ENCODE results near the gene NUP188.
"Not testable (repeated sequence)": the region's sequence is repeated elsewhere in the genome, so short reads cannot be mapped to it uniquely, and the experiment has no call there.

The NUP188 gene

GRCh38 chr9:128946571-128947276, 775 bp upstream of the NUP188 start:
- no peak for DNase-seq

GRCh38 chr9:128947277-128947526, 297 bp upstream of the NUP188 start:
- DNase-seq, result no peak

- not testable (repeated sequence) for DNase-seq
These were observed 13.9 kb downstream of the NUP188 start for GRCh38 chr9:128961403-128961802.

- DNase-seq, result no peak
These were observed 22.0 kb downstream of the NUP188 start for GRCh38 chr9:128969491-128969890.

DNA sequence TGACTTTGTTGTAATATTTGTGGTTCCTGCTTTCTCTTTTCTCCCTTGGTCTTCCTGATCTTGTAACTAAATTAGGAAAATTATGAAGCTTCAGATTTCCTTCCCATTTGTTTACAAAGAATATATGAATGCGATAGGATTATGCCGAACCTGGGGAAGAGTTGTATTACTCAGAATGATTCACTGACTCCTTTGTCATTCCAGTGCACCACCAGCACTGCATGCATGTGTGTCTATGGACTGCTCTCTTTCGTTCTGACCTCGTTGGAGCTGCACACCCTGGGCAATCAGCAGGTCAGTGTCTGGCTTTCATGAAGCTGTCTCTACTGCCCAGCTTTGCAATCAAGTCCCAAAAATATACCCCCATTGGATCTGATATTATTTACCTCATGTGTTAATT, 25.5 kb downstream of the NUP188 start:
- no peak for DNase-seq

- no peak for DNase-seq
These were observed 31.6 kb downstream of the NUP188 start for GRCh38 chr9:128979111-128979510.

- no peak for DNase-seq
These were observed 36.0 kb downstream of the NUP188 start for GRCh38 chr9:128983536-128983935.

DNA sequence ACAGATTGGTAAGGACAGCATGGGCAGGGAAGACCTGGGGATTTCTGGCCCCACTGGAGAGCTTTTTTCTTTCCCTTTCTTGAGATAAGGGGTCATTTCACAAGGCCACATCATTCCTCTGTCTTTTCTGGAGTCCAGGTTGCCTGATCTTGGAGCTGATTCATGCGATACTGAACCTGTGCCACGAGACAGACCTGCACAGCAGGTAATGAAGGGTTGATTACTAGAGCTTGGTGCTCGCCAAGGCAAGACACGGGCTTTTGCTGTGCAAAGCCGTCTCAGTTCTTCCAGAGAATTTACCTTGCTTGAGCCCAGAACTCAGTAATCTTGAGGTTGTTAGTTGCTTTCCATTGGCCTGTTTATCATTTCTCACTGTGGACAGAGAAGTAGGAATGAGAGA, 39.2 kb downstream of the NUP188 start:
- no peak for DNase-seq

- DNase-seq, result no peak
These were observed 40.3 kb downstream of the NUP188 start for GRCh38 chr9:128987805-128988204.

DNA sequence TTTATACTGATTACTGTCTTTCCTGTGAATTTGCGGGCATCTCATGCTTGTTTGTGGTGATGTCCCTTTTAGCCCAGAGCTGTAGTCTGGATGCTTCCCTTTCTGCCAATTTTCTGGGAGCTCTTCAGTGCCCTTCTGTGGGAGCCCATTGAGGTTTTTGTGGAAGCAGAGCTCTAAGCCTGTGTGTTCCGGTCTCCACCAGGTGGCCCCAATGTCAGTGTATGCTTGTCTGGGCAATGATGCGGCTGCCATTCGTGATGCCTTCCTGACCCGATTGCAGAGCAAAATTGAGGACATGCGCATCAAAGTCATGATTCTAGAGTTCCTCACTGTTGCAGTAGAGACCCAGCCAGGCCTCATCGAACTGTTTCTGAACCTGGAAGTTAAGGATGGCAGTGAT, 45.5 kb downstream of the NUP188 start:
- no peak for DNase-seq

- DNase-seq, result no peak
These were observed 48.3 kb downstream of the NUP188 start for GRCh38 chr9:128995791-128996190.

DNA sequence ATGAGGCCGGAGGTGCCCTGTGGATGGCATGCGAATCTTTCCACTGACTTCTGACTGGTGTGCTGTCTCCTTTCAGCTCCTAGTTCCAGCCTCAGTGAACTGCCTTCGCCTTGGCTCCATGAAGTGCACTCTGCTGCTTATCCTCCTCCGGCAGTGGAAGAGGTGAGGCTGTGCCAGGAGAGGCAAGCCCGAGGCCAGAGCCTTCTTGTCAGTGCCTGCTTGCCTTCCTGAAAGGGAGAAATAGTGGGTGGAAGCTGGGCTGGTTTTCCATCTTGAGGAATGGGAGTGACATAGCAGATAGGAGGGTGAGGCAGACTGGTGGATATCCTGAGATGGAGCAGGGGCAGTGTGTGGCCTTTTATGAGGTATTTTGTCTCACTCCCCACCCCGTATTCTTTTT, 51.0 kb downstream of the NUP188 start:
- no peak for DNase-seq

GRCh38 chr9:128999581-129000206, 52.2 kb downstream of the NUP188 start:
- DNase-seq, result no peak

GRCh38 chr9:129001504-129002325, 54.2 kb downstream of the NUP188 start:
- no peak for DNase-seq

GRCh38 chr9:129002992-129003391, 55.5 kb downstream of the NUP188 start:
- no peak for DNase-seq

DNA sequence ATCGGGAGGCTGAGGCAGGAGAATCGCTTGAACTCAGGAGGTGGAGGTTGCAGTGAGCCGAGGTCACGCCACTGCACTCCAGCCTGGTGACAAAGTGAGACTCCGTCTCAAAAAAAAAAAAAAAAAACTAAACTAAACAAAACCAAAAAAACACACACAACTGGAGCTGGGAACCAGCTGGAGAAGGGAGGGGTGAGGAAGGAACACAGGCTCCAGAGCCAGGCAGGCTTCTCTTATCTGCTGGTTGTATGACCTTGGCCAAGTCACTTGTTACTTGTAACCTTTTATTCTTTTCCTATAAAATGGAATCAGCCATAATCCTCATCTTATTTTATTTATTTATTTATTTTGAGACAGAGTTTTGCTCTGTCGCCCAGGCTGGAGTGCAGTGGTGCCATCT, 56.7 kb downstream of the NUP188 start:
- not testable (repeated sequence) for DNase-seq

DNA sequence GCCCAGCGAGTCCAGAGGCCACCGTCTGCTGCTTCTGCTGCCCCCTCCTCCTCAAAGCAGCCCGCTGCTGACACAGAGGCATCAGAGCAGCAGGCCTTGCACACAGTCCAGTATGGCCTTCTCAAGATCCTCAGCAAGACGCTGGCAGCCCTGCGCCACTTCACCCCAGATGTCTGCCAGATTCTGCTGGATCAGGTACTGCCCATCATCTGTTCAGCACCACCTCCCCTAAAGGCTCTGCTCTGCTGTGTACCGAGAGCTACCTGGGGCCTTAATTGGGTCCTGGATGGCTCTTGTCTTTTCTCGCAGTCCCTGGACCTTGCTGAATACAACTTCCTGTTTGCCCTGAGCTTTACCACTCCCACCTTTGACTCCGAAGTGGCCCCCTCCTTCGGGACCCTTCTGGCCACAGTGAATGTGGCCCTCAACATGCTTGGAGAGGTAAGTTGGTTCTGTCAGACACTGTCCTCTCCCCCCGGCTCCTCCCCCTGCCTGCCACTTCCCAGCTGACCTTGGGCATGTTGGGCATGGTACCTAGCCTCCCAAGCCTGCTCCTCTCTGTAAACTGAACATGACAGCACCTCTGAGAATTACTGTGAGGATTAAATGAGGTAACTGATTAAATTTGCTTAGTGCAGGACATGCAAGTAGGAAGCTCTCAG, 58.0 kb downstream of the NUP188 start:
- DNase-seq, result no peak

- peak; percentile 23 for DNase-seq
These were observed 59.0 kb downstream of the NUP188 start for GRCh38 chr9:129006328-129007034.

DNA sequence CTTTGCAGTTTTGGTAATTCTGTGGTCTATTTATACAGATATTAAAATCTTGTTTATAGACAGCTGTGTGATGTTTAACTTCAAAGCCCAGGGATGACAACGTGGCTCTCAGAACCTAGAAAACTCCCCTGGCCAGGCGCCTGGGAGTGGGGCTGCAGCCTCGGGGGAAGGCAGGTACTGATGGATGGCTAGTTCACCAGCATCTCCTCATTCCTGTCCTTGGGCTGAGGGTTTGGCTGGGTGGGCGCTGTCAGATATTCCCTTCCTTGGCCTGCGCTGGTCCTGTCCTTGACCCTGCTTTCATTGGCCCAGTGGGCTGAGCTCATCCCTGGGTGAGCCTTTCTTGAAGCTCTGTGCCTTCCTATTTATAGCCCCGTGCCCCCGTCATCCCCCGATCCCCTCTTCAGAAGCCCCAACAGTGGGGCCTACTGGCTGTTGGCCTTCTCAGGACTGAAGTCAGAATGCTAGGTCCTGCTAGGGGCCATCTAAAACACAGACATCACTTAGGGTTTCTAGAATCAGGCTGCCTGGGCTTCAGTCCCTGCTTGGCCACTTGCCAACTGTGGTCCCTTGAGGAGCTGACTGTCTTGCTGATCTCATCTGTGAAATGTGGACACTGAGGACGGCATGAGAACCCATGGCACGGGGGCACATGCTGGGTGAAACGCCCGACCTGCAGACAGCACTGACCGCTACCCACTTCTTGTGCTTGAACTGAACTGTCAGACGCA, 59.7 kb downstream of the NUP188 start:
- no peak for DNase-seq

- no peak for DNase-seq
These were observed 60.4 kb downstream of the NUP188 start for GRCh38 chr9:129007766-129008468.

DNA sequence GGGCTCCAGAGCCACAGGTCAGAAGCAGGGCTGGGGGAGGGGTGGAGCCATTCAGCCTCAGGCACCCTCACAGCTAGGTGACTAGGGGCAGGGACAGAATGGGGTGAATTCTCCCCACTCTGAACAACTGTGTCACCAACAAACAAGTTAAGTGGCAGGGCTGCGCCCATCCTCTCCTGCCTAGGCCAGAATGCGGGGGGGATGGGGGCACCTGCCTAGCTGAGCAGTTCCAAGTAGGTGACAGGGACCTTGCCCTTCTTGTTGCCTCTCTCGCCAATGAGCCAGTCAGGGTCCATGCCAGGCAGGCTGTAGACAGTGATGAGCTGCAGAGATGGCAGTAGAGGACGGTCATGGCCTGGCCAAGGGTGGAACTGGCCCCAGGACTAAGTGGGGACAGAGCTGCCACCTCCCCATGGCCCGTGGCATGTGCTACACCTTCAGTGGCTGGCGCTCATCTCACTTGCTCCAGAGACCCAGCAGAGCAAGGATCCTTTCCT, 61.0 kb downstream of the NUP188 start:
- no peak for DNase-seq
